Naive thymus-derived CD8-positive, alpha-beta T cell (primary cell): Measurements from ENCODE around the gene DUSP18. TPM values are rescaled to one million over a fixed set of nuclear protein-coding genes. Genes with fewer than 3 reads are reported as not detected.
"Not testable (repeated sequence)": the region's sequence is repeated elsewhere in the genome, so short reads cannot be mapped to it uniquely, and the experiment has no call there.

ENCODE experiments used
- ATAC-seq, 2 donors: fragments of 150-1000 bp; cut with Tn5 transposase in 1 of 2; sonication (Bioruptor Pico), chemical (Tn5 transposase) in 1 of 2; 1 replicate in 1 of 2; 2 replicates in 1 of 2; pipeline ENCODE4 v1.10.0; 2021; ENCODE audit warnings: mild to moderate bottlenecking in 2 of 2, moderate library complexity in 2 of 2
- POLR2A ChIA-PET: fragments of 350-600 bp; sonication (Branson Sonifier 250); formaldehyde crosslinking; loops from one replicate; lab custom pipeline; 2021; ENCODE audit warnings: antibody characterized with exemption; lab: Charles Lee
- DNase-seq, 10 donors: peaks; one replicate each; pipeline versions ENCODE4 v3.0.0 to v3.0.0-alpha.2; 2020 to 2022
- H3K27ac Mint-ChIP-seq, 10 donors: one replicate each; pipeline ENCODE4 v1.8.0; 2020 to 2022; ENCODE audit warnings: mild to moderate bottlenecking in 10 of 10, mixed read lengths in 10 of 10, moderate library complexity in 4 of 10, inconsistent platforms in 1 of 10
- H3K27me3 Mint-ChIP-seq, 5 donors: one replicate each; pipeline ENCODE4 v1.8.0; 2021 to 2022; ENCODE audit warnings: mixed read lengths in 5 of 5
- H3K36me3 Mint-ChIP-seq, 3 donors: one replicate each; pipeline ENCODE4 v1.8.0; 2020 to 2022; ENCODE audit warnings: mixed read lengths in 3 of 3, mild to moderate bottlenecking in 2 of 3, inconsistent platforms in 1 of 3
- H3K4me1 Mint-ChIP-seq, 4 donors: one replicate each; pipeline ENCODE4 v1.8.0; 2021 to 2022; ENCODE audit warnings: mixed read lengths in 4 of 4
- H3K4me3 Mint-ChIP-seq, 10 donors: one replicate each; pipeline ENCODE4 v1.8.0; 2020 to 2022; ENCODE audit warnings: mild to moderate bottlenecking in 10 of 10, mixed read lengths in 10 of 10, moderate library complexity in 6 of 10, inconsistent platforms in 1 of 10
- H3K9me3 Mint-ChIP-seq, 9 donors: one replicate each; pipeline ENCODE4 v1.8.0; 2020 to 2022; ENCODE audit warnings: mixed read lengths in 9 of 9, mild to moderate bottlenecking in 3 of 9, inconsistent platforms in 1 of 9, moderate library complexity in 1 of 9
- polyA plus RNA-seq, 3 donors: library from polyadenylated mRNA; unstranded; fragments of 300-500 nt; fragmentation: Illumina TruSeq; gene quantifications; one replicate each; pipeline ENCODE4 v1.2.3, GENCODE V29; 2021
- total RNA-seq, 8 experiments: library from RNA in 2 of 8; stranded (reverse) in 2 of 8; gene quantifications; one replicate each; pipeline ENCODE4 v1.2.3 and lab custom pipeline; 2021 to 2026

Gene DUSP18
- total and polyA plus RNA-seq, 5 experiments from 2014 or later: 5.1 to 18.6 (median 7.8) TPM

GRCh38 chr22:30634471-30635233 is 33.0 kb downstream of the DUSP18 start:
- peaks cover 0 to 6% (median 2%) of the 10 kb centered on the region in 3 donors for H3K36me3 Mint-ChIP-seq
- H3K9me3 Mint-ChIP-seq: peaks cover 0 to 4% (median 0%) of the 10 kb centered on the region in 9 donors
- no peaks in the 10 kb centered on the region for H3K27me3 Mint-ChIP-seq
- ATAC-seq: peak; percentile 65 to 71
- peak overlapping the region; percentile 71 to 89 (median 82) for H3K4me3 Mint-ChIP-seq
- POLR2A ChIA-PET: interaction anchor here (0.7 to 2.2 kb wide), 13 partner anchors 30 to 658 kb away, joined by 3 to 11 read pairs (median 4); partner anchors contain the start of genes DUSP18, OSBP2, PES1 and PIK3IP1
- peaks cover 10 to 27% (median 24%) of the 10 kb centered on the region in 4 donors for H3K4me1 Mint-ChIP-seq
- DNase-seq: peak; percentile 76 to 92 (median 88)
- H3K27ac Mint-ChIP-seq: peak overlapping the region; percentile 61 to 95 (median 90)

- H3K27me3 Mint-ChIP-seq, POLR2A ChIA-PET, H3K36me3 Mint-ChIP-seq, H3K4me3 Mint-ChIP-seq, H3K9me3 Mint-ChIP-seq, DNase-seq, ATAC-seq, H3K27ac Mint-ChIP-seq: not testable (repeated sequence)
- H3K4me1 Mint-ChIP-seq: peaks cover 8 to 18% (median 16%) of the 10 kb centered on the region in 4 donors
Observed at GRCh38 chr22:30631469-30631868, 36.2 kb downstream of the DUSP18 start.

- Mint-ChIP-seq H3K36me3 (no peaks in the 10 kb centered on the region), H3K27ac (no peak overlapping the region), H3K4me1 (no peaks in the 10 kb centered on the region), H3K4me3 (no peak overlapping the region), H3K27me3 (no peaks in the 10 kb centered on the region), H3K9me3 (no peaks in the 10 kb centered on the region)
- POLR2A ChIA-PET: interaction anchor here (0.7 kb wide), 1 partner anchor 499 kb away, joined by 4 read pairs; no protein-coding TSS in a partner anchor
- DNase-seq (no peak), ATAC-seq (no peak)
Observed at GRCh38 chr22:30628491-30628890, 39.2 kb downstream of the DUSP18 start.

GRCh38 chr22:30627471-30627870 is 40.2 kb downstream of the DUSP18 start:
- no peaks in the 10 kb centered on the region for H3K27me3 Mint-ChIP-seq
- POLR2A ChIA-PET: no interaction called here
- H3K27ac Mint-ChIP-seq: no peak overlapping the region
- ATAC-seq (no peak), DNase-seq (no peak)
- H3K9me3 Mint-ChIP-seq: no peaks in the 10 kb centered on the region
- H3K4me1 Mint-ChIP-seq: no peaks in the 10 kb centered on the region
- no peak overlapping the region for H3K4me3 Mint-ChIP-seq
- no peaks in the 10 kb centered on the region for H3K36me3 Mint-ChIP-seq

- DNase-seq: no peak
- Mint-ChIP-seq H3K27me3 (peaks cover 0 to 3% (median 0%) of the 10 kb centered on the region in 5 donors), H3K9me3 (no peaks in the 10 kb centered on the region), H3K4me3 (no peak overlapping the region), H3K36me3 (no peaks in the 10 kb centered on the region), H3K4me1 (no peaks in the 10 kb centered on the region), H3K27ac (peak overlapping the region in 1 of 10 donors; percentile 76)
- no peak for ATAC-seq
- POLR2A ChIA-PET: no interaction called here
Observed at GRCh38 chr22:30626413-30626812, 41.3 kb downstream of the DUSP18 start.

DNA sequence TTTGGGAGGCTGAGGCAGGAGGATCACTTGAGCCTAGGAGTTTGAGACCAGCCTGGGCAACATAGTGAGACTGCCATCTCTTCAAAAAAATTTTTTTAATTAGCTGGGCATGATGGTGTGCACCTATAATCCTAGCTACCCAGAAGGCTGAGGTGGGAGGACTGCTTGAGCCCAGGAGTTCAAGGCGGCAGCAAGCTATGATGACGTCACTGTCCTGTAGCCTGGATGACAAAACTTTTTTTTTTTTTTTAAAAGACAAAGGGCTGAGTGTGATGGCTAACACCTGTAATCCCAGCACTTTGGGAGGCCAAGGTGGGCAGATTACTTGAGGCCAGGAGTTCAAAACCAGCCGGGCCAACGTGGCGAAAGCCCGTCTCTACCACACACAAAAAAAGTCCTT is 47.8 kb downstream of the DUSP18 start:
- H3K27me3 Mint-ChIP-seq, H3K4me3 Mint-ChIP-seq, H3K27ac Mint-ChIP-seq, DNase-seq, H3K9me3 Mint-ChIP-seq, H3K4me1 Mint-ChIP-seq, POLR2A ChIA-PET, H3K36me3 Mint-ChIP-seq, ATAC-seq: not testable (repeated sequence)

- POLR2A ChIA-PET: no interaction called here
- ATAC-seq (no peak), DNase-seq (no peak)
- Mint-ChIP-seq H3K36me3 (no peaks in the 10 kb centered on the region), H3K4me3 (no peak overlapping the region), H3K9me3 (no peaks in the 10 kb centered on the region), H3K4me1 (no peaks in the 10 kb centered on the region), H3K27ac (no peak overlapping the region), H3K27me3 (peaks cover 0 to 7% (median 0%) of the 10 kb centered on the region in 5 donors)
Observed at GRCh38 chr22:30617819-30618218, 49.9 kb downstream of the DUSP18 start.

GRCh38 chr22:30615543-30615954 is 52.1 kb downstream of the DUSP18 start:
- H3K4me1 Mint-ChIP-seq: peaks cover 0 to under 1% (median 0%) of the 10 kb centered on the region in 4 donors
- H3K27me3 Mint-ChIP-seq: peaks cover 0 to 12% (median 0%) of the 10 kb centered on the region in 5 donors
- no peaks in the 10 kb centered on the region for H3K36me3 Mint-ChIP-seq
- DNase-seq (no peak), ATAC-seq (no peak)
- no peak overlapping the region for H3K4me3 Mint-ChIP-seq
- no peaks in the 10 kb centered on the region for H3K9me3 Mint-ChIP-seq
- no peak overlapping the region for H3K27ac Mint-ChIP-seq
- POLR2A ChIA-PET: no interaction called here

DNA sequence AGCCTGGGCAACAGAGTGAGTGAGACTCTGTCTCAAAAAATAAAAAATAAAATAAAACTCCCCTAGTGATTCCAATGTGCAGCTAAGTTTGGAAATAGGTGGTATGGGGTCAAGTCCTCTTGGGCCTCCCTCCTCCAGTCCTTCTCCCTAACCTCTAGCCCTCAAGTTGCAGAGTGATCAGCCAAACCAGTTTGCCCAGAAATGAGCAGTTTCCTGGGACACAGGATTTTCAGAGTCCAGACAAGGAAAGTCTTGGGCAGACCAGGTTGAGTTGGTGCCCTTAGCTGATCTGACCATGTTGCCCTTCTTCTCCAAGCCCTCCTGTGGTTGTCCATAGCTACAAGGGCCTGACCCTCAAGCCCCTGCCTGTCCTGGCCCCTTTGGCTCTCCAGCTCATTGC is 52.8 kb downstream of the DUSP18 start:
- Mint-ChIP-seq H3K4me1 (peaks cover 0 to 7% (median 0%) of the 10 kb centered on the region in 4 donors), H3K9me3 (no peaks in the 10 kb centered on the region), H3K4me3 (no peak overlapping the region), H3K36me3 (no peaks in the 10 kb centered on the region), H3K27ac (no peak overlapping the region), H3K27me3 (peaks cover 0 to 12% (median 0%) of the 10 kb centered on the region in 5 donors)
- DNase-seq (no peak), ATAC-seq (no peak)
- POLR2A ChIA-PET: no interaction called here

DNA sequence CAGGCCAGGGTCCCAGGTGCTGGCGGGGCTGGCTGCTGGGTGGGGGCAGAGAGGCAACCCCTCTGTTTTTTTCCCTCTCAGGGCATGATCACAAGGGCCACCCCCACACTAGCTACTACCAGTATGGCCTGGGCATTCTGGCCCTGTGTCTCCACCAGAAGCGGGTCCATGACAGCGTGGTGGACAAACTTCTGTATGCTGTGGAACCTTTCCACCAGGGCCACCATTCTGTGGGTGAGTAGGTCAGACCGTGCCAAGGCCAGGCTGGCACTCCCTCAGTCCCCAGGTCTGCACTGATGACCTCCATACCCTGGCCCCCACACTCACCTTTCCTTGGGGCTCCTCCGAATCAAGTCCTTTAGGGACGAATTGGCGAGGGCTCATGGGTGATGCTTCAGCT is 53.4 kb downstream of the DUSP18 start:
- no peaks in the 10 kb centered on the region for H3K36me3 Mint-ChIP-seq

GRCh38 chr22:30612789-30613188 is 54.9 kb downstream of the DUSP18 start:
- H3K9me3 Mint-ChIP-seq: no peaks in the 10 kb centered on the region
- H3K36me3 Mint-ChIP-seq: no peaks in the 10 kb centered on the region
- H3K4me1 Mint-ChIP-seq: peaks cover 0 to 17% (median under 1%) of the 10 kb centered on the region in 4 donors
- POLR2A ChIA-PET: no interaction called here
- H3K27me3 Mint-ChIP-seq: peaks cover 0 to 12% (median 2%) of the 10 kb centered on the region in 5 donors
- ATAC-seq (no peak), DNase-seq (no peak)
- no peak overlapping the region for H3K27ac Mint-ChIP-seq
- H3K4me3 Mint-ChIP-seq: no peak overlapping the region

More for the DNA sequence above, 53.4 kb downstream of the DUSP18 start:
- H3K9me3 Mint-ChIP-seq: no peaks in the 10 kb centered on the region
- no peak overlapping the region for H3K4me3 Mint-ChIP-seq
- peaks cover 0 to 12% (median 2%) of the 10 kb centered on the region in 5 donors for H3K27me3 Mint-ChIP-seq
- no peak overlapping the region for H3K27ac Mint-ChIP-seq
- DNase-seq (no peak), ATAC-seq (no peak)
- POLR2A ChIA-PET: no interaction called here
- peaks cover 0 to 9% (median 0%) of the 10 kb centered on the region in 4 donors for H3K4me1 Mint-ChIP-seq
